Hepatocyte (in vitro differentiated cells): Measurements from ENCODE around the gene PSME1.

Experiments used
- EZH2 ChIP-seq: fragments of 200-600 bp; sonication (generic); IDR thresholded peaks from 2 replicates; pipeline ENCODE4 v1.6.1; 2016; ENCODE audit warnings: antibody characterized with exemption, mild to moderate bottlenecking, borderline replicate concordance
- EZH2phosphoT487 ChIP-seq: fragments of 200-600 bp; sonication (generic); IDR thresholded peaks from one replicate; pipeline ENCODE4 v1.6.1; 2018; ENCODE audit warnings: antibody characterized with exemption, mild to moderate bottlenecking, low read depth, moderate library complexity; ENCODE audit not compliant: unreplicated experiment, severe bottlenecking
- TF ChIP-seq, protein P1 (sequence below): fragments of 200-600 bp; sonication (generic); IDR thresholded peaks from 2 replicates; pipeline ENCODE4 v1.5.1; 2016; ENCODE audit warnings: antibody characterized with exemption, mild to moderate bottlenecking; ENCODE audit not compliant: poor library complexity

- TF ChIP-seq EZH2phosphoT487, result no peak
- TF ChIP-seq, protein P1, sequence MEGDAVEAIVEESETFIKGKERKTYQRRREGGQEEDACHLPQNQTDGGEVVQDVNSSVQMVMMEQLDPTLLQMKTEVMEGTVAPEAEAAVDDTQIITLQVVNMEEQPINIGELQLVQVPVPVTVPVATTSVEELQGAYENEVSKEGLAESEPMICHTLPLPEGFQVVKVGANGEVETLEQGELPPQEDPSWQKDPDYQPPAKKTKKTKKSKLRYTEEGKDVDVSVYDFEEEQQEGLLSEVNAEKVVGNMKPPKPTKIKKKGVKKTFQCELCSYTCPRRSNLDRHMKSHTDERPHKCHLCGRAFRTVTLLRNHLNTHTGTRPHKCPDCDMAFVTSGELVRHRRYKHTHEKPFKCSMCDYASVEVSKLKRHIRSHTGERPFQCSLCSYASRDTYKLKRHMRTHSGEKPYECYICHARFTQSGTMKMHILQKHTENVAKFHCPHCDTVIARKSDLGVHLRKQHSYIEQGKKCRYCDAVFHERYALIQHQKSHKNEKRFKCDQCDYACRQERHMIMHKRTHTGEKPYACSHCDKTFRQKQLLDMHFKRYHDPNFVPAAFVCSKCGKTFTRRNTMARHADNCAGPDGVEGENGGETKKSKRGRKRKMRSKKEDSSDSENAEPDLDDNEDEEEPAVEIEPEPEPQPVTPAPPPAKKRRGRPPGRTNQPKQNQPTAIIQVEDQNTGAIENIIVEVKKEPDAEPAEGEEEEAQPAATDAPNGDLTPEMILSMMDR, result no peak
- no peak for TF ChIP-seq EZH2
Observed at GRCh38 chr14:24092505-24093206, 43.3 kb upstream of the PSME1 start.
